Upper lobe of left lung (tissue), 6 donors: ENCODE results near the gene ADH5. TPM values are rescaled to one million over a fixed set of nuclear protein-coding genes. Genes with fewer than 3 reads are reported as not detected.
"Not testable (repeated sequence)": the region's sequence is repeated elsewhere in the genome, so short reads cannot be mapped to it uniquely, and the experiment has no call there.

Experiments
- ATAC-seq, 2 donors: fragments of 200-7000 bp; cut with Tn5 transposase; one replicate each; pipeline ENCODE4 v1.9.1; 2022; ENCODE audit warnings: mild to moderate bottlenecking in 2 of 2, moderate library complexity in 2 of 2; ENCODE audit not compliant: low FRiP score in 2 of 2
- DNase-seq, 2 donors: peaks; one replicate each; pipeline ENCODE4 v3.0.0-alpha.2; 2019 to 2020
- H3K27ac ChIP-seq, 4 donors: fragments of 200-600 bp; sonication (generic); one replicate each; pipeline ENCODE4 v1.5.1; 2016 to 2019
- H3K27me3 ChIP-seq, 4 donors: fragments of 200-600 bp; sonication (generic); one replicate each; pipeline ENCODE4 v1.5.1; 2017 to 2019
- H3K36me3 ChIP-seq, 4 donors: fragments of 200-600 bp; sonication (generic); one replicate each; pipeline ENCODE4 v1.5.1; 2016 to 2019
- H3K4me1 ChIP-seq, 4 donors: fragments of 200-600 bp; sonication (generic); one replicate each; pipeline ENCODE4 v1.5.1; 2018 to 2019
- H3K4me3 ChIP-seq, 4 donors: fragments of 200-600 bp; sonication (generic); one replicate each; pipeline ENCODE4 v1.5.1; 2017 to 2019; ENCODE audit warnings: mild to moderate bottlenecking in 2 of 4, moderate library complexity in 1 of 4
- H3K9me3 ChIP-seq, 4 donors: fragments of 200-600 bp; sonication (generic); one replicate each; pipeline ENCODE4 v1.5.1; 2018 to 2019
- CTCF ChIP-seq, 6 experiments: fragments of 450-650 bp in 4 of 6; fragments of 200-600 bp in 2 of 6; sonication (generic) in 2 of 6; IDR thresholded peaks; one replicate each; pipeline ENCODE4 v1.5.1; 2016 to 2019; ENCODE audit warnings: antibody characterized with exemption in 6 of 6
- EP300 ChIP-seq, 4 donors: sonication (generic); formaldehyde crosslinking; IDR thresholded peaks; one replicate each; pipeline ENCODE4 v1.5.1; 2017; ENCODE audit warnings: antibody characterized with exemption in 4 of 4, control low read depth in 2 of 4
- POLR2A ChIP-seq, 4 donors: fragments of 450-650 bp; IDR thresholded peaks; one replicate each; pipeline ENCODE4 v1.5.1; 2016 to 2017; ENCODE audit warnings: antibody characterized with exemption in 4 of 4, mild to moderate bottlenecking in 2 of 4
- POLR2AphosphoS5 ChIP-seq, 2 donors: sonication (generic); formaldehyde crosslinking; IDR thresholded peaks; one replicate each; pipeline ENCODE4 v1.5.1; 2017; ENCODE audit warnings: antibody characterized with exemption in 2 of 2
- WGBS, 2 donors: methylation state at CpG; one replicate each; pipeline ENCODE4 v1.1.5; 2017 to 2018; 5-methylcytosine and 5-hydroxymethylcytosine counted together
- total RNA-seq, 6 donors: library from RNA; depleted of rRNA in 4 of 6; stranded (reverse); fragments of >200 nt in 4 of 6; gene quantifications; one replicate each; pipeline versions ENCODE4 v1.1.0 to v1.2.1, GENCODE V29; 2016 to 2021
- donor health status: DM: no; HTN: no; CAD: no; lungs with moderate emphysema.
- donor health status: DM: no; HTN: yes; CAD: no; lungs with severe emphysema.

The ADH5 gene
- total RNA-seq, 6 donors from 2014 or later = 46.1 to 188 (median 97.6) TPM

- Histone ChIP-seq H3K4me1 (peaks cover 0 to 4% (median 0%) of the 10 kb centered on the region in 4 donors), H3K27ac (no peak overlapping the region), H3K4me3 (no peak overlapping the region), H3K27me3 (no peaks in the 10 kb centered on the region), H3K9me3 (no peaks in the 10 kb centered on the region), H3K36me3 (no peaks in the 10 kb centered on the region)
- ATAC-seq (peak in 1 of 2 donors; percentile 36), DNase-seq (no peak)
- 40 to 43% methylated on average over 8 to 9 of the region's 9 CpGs for WGBS, 2 donors
- TF ChIP-seq CTCF (IDR thresholded peaks at IDR 0.05) (peak in 2 of 6 experiments; percentile 7), POLR2AphosphoS5 (IDR thresholded peaks at IDR 0.05) (no peak)
Observed at GRCh38 chr4:99117876-99118693, 29.5 kb upstream of the ADH5 start.

GRCh38 chr4:99117122-99117841 lies 28.7 kb upstream of the ADH5 start:
- 82 to 84% methylated on average over 29 of the region's 29 CpGs for WGBS, 2 donors
- peak in 1 of 2 donors; percentile 66 for DNase-seq

GRCh38 chr4:99109286-99109685 lies 20.7 kb upstream of the ADH5 start:
- H3K27ac ChIP-seq, H3K36me3 ChIP-seq, H3K4me3 ChIP-seq, H3K4me1 ChIP-seq, DNase-seq, H3K27me3 ChIP-seq, ATAC-seq, H3K9me3 ChIP-seq: not testable (repeated sequence)
- 88 to 91% methylated on average over 12 of the region's 12 CpGs for WGBS, 2 donors

More at GRCh38 chr4:99117122-99117841, 28.7 kb upstream of the ADH5 start:
- not testable (repeated sequence) for H3K27ac ChIP-seq, ATAC-seq, H3K36me3 ChIP-seq, H3K4me3 ChIP-seq, H3K4me1 ChIP-seq, H3K27me3 ChIP-seq, H3K9me3 ChIP-seq

- no peaks in the 10 kb centered on the region for H3K36me3 ChIP-seq
- TF ChIP-seq CTCF (IDR thresholded peaks at IDR 0.05) (no peak), POLR2AphosphoS5 (IDR thresholded peaks at IDR 0.05) (no peak)
- no peak overlapping the region for H3K4me3 ChIP-seq
- whole genome bisulfite sequencing, 2 donors = 78 to 96% methylated on average over 1 of the region's 1 CpG
- H3K4me1 ChIP-seq = no peaks in the 10 kb centered on the region
- H3K27ac ChIP-seq = no peak overlapping the region
- ATAC-seq = no peak
- no peaks in the 10 kb centered on the region for H3K27me3 ChIP-seq
- no peaks in the 10 kb centered on the region for H3K9me3 ChIP-seq
- no peak for DNase-seq
Observed at GRCh38 chr4:99104153-99104552, 15.6 kb upstream of the ADH5 start.

GRCh38 chr4:99103166-99103565 lies 14.6 kb upstream of the ADH5 start:
- H3K27me3 ChIP-seq = no peaks in the 10 kb centered on the region
- H3K36me3 ChIP-seq = no peaks in the 10 kb centered on the region
- TF ChIP-seq POLR2A (IDR thresholded peaks at IDR 0.05) = no peak
- no peak for TF ChIP-seq EP300 (IDR thresholded peaks at IDR 0.05)
- no peak for TF ChIP-seq POLR2AphosphoS5 (IDR thresholded peaks at IDR 0.05)
- no peak for TF ChIP-seq CTCF (IDR thresholded peaks at IDR 0.05)
- ATAC-seq (no peak), DNase-seq (no peak)
- H3K4me3 ChIP-seq = no peak overlapping the region
- H3K9me3 ChIP-seq = no peaks in the 10 kb centered on the region
- no peak overlapping the region for H3K27ac ChIP-seq
- no peaks in the 10 kb centered on the region for H3K4me1 ChIP-seq

- no peak for ATAC-seq
- 98 to 100% methylated on average over 2 of the region's 2 CpGs for WGBS, 2 donors
- no peaks in the 10 kb centered on the region for H3K27me3 ChIP-seq
- H3K36me3 ChIP-seq = no peaks in the 10 kb centered on the region
- TF ChIP-seq CTCF (IDR thresholded peaks at IDR 0.05) (no peak), POLR2A (IDR thresholded peaks at IDR 0.05) (no peak), EP300 (IDR thresholded peaks at IDR 0.05) (no peak), POLR2AphosphoS5 (IDR thresholded peaks at IDR 0.05) (no peak)
- H3K9me3 ChIP-seq = no peaks in the 10 kb centered on the region
- no peak overlapping the region for H3K4me3 ChIP-seq
- H3K4me1 ChIP-seq = no peaks in the 10 kb centered on the region
- H3K27ac ChIP-seq = no peak overlapping the region
- no peak for DNase-seq
Observed at GRCh38 chr4:99102634-99103033, 14.0 kb upstream of the ADH5 start.
